ENCODE data around the gene GALK2. TPM values are rescaled to one million over a fixed set of nuclear protein-coding genes. Genes with fewer than 3 reads are reported as not detected.
"Not testable (repeated sequence)": the region's sequence is repeated elsewhere in the genome, so short reads cannot be mapped to it uniquely, and the experiment has no call there.

GALK2 gene
- polyA plus RNA-seq, 3 donors: 13.6 to 17.3 (median 15.3) TPM

GRCh38 chr15:49196856-49197255 is 26.8 kb downstream of the GALK2 start:
- 97 to 100% (median 97%) methylated on average over 4 of the region's 4 CpGs for WGBS, 3 donors
- H3K27ac ChIP-seq (ENCODE audit: low read depth, low read length): no peak overlapping the region

GRCh38 chr15:49199666-49200065 is 29.6 kb downstream of the GALK2 start:
- 54 to 65% (median 62%) methylated on average over 3 of the region's 3 CpGs for WGBS, 3 donors
- H3K27ac ChIP-seq (ENCODE audit: low read depth, low read length): no peak overlapping the region

- no peak overlapping the region for H3K27ac ChIP-seq (ENCODE audit: low read depth, low read length)
- 80 to 88% (median 84%) methylated on average over 3 of the region's 3 CpGs for WGBS, 3 donors
Observed at GRCh38 chr15:49200347-49200746, 30.3 kb downstream of the GALK2 start.

- not testable (repeated sequence) for H3K27ac ChIP-seq (ENCODE audit: low read depth, low read length)
Observed at GRCh38 chr15:49208102-49208501, 38.1 kb downstream of the GALK2 start.

GRCh38 chr15:49212897-49213296 is 42.9 kb downstream of the GALK2 start:
- 55 to 100% (median 88%) methylated on average over 1 of the region's 1 CpG for WGBS, 3 donors
- H3K27ac ChIP-seq (ENCODE audit: low read depth, low read length): no peak overlapping the region

- WGBS, 3 donors: 69 to 89% (median 84%) methylated on average over 7 of the region's 7 CpGs
- H3K27ac ChIP-seq (ENCODE audit: low read depth, low read length): no peak overlapping the region
Observed at GRCh38 chr15:49215768-49216739, 46.0 kb downstream of the GALK2 start.

- 49 to 87% (median 67%) methylated on average over 3 of the region's 3 CpGs for WGBS, 3 donors
- H3K27ac ChIP-seq (ENCODE audit: low read depth, low read length): no peak overlapping the region
Observed at GRCh38 chr15:49223536-49224274, 53.7 kb downstream of the GALK2 start.

- H3K27ac ChIP-seq (ENCODE audit: low read depth, low read length): no peak overlapping the region
- WGBS, 3 donors: 96 to 100% (median 97%) methylated on average over 3 of the region's 3 CpGs
Observed at GRCh38 chr15:49225572-49226281, 55.7 kb downstream of the GALK2 start.

- H3K27ac ChIP-seq (ENCODE audit: low read depth, low read length): no peak overlapping the region
Observed at GRCh38 chr15:49227602-49228001, 57.6 kb downstream of the GALK2 start.

GRCh38 chr15:49229922-49230321 is 59.9 kb downstream of the GALK2 start:
- 89 to 97% (median 91%) methylated on average over 5 of the region's 5 CpGs for whole genome bisulfite sequencing, 3 donors
- no peak overlapping the region for H3K27ac ChIP-seq (ENCODE audit: low read depth, low read length)

- H3K27ac ChIP-seq (ENCODE audit: low read depth, low read length): no peak overlapping the region
- WGBS, 3 donors: 73 to 95% (median 75%) methylated on average over 2 of the region's 2 CpGs
Observed at GRCh38 chr15:49232236-49232806, 62.3 kb downstream of the GALK2 start.

- 31 to 42% (median 33%) methylated on average over 3 of the region's 3 CpGs for WGBS, 3 donors
- no peak overlapping the region for H3K27ac ChIP-seq (ENCODE audit: low read depth, low read length)
Observed at GRCh38 chr15:49235446-49236124, 65.5 kb downstream of the GALK2 start.

- H3K27ac ChIP-seq (ENCODE audit: low read depth, low read length): no peak overlapping the region
Observed at GRCh38 chr15:49236869-49237268, 66.8 kb downstream of the GALK2 start.

GRCh38 chr15:49238342-49238741 is 68.3 kb downstream of the GALK2 start:
- WGBS, 3 donors: 27 to 53% (median 48%) methylated on average over 2 of the region's 2 CpGs
- no peak overlapping the region for H3K27ac ChIP-seq (ENCODE audit: low read depth, low read length)

GRCh38 chr15:49239105-49239504 is 69.1 kb downstream of the GALK2 start:
- WGBS, 3 donors: 91 to 95% (median 92%) methylated on average over 1 of the region's 1 CpG
- no peak overlapping the region for H3K27ac ChIP-seq (ENCODE audit: low read depth, low read length)

GRCh38 chr15:49242820-49243219 is 72.8 kb downstream of the GALK2 start:
- 63 to 90% (median 72%) methylated on average over 2 of the region's 2 CpGs for WGBS, 3 donors

GRCh38 chr15:49247556-49248110 is 77.6 kb downstream of the GALK2 start:
- H3K27ac ChIP-seq (ENCODE audit: low read depth, low read length): no peak overlapping the region

More at GRCh38 chr15:49242820-49243219, 72.8 kb downstream of the GALK2 start:
- no peak overlapping the region for H3K27ac ChIP-seq (ENCODE audit: low read depth, low read length)

GRCh38 chr15:49248291-49248690 is 78.2 kb downstream of the GALK2 start:
- no peak overlapping the region for H3K27ac ChIP-seq (ENCODE audit: low read depth, low read length)
- WGBS, 3 donors: 85 to 97% (median 95%) methylated on average over 1 of the region's 1 CpG

Data from adipose tissue (tissue), 3 donors.